Fibroblast of lung (primary cell): ENCODE results near the gene RRAD.

Experiments used
- CTCF ChIP-seq, 2 donors: IDR thresholded peaks in 1 of 2; conservative IDR thresholded peaks in 1 of 2; 1 replicate in 1 of 2; 2 replicates in 1 of 2; pipeline ENCODE4 v1.5.1; 2011 to 2012; ENCODE audit warnings: low read length in 2 of 2, control low read depth in 1 of 2, inconsistent platforms in 1 of 2, low read depth in 1 of 2, mild to moderate bottlenecking in 1 of 2
- EZH2 ChIP-seq: IDR thresholded peaks from 2 replicates; pipeline ENCODE4 v1.5.1; 2012; ENCODE audit warnings: low read length, control low read depth, mild to moderate bottlenecking; ENCODE audit errors: missing control alignments

GRCh38 chr16:66910175-66910940, 15.0 kb downstream of the RRAD start:
- TF ChIP-seq CTCF (conservative IDR thresholded peaks at IDR 0.05 in 1 of 2, IDR thresholded peaks at IDR 0.05 in 1 of 2; ENCODE audit: low read depth in 1 of 2, low read length in 2 of 2), result no peak
- no peak for TF ChIP-seq EZH2
